Nephron progenitor cell (in vitro differentiated cells): ENCODE measurements around the gene LIN7A.
"Not testable (repeated sequence)": the region's sequence is repeated elsewhere in the genome, so short reads cannot be mapped to it uniquely, and the experiment has no call there.

ENCODE experiments used
- DNase-seq: peaks from one replicate; pipeline ENCODE4 v3.0.0; 2021
- H3K27ac Mint-ChIP-seq: 2 replicates; pipeline ENCODE4 v1.8.0; 2021; ENCODE audit warnings: mild to moderate bottlenecking, moderate library complexity, mixed read lengths
- H3K27me3 Mint-ChIP-seq: 2 replicates; pipeline ENCODE4 v1.8.0; 2021; ENCODE audit warnings: mild to moderate bottlenecking, low read depth, mixed read lengths; ENCODE audit not compliant: poor library complexity
- H3K36me3 Mint-ChIP-seq: 2 replicates; pipeline ENCODE4 v1.8.0; 2021; ENCODE audit warnings: low read depth, mixed read lengths
- H3K4me1 Mint-ChIP-seq: 2 replicates; pipeline ENCODE4 v1.8.0; 2021; ENCODE audit warnings: mixed read lengths
- H3K4me3 Mint-ChIP-seq: 2 replicates; pipeline ENCODE4 v1.8.0; 2021; ENCODE audit warnings: mild to moderate bottlenecking, moderate library complexity, mixed read lengths
- H3K9me3 Mint-ChIP-seq: 2 replicates; pipeline ENCODE4 v1.8.0; 2021; ENCODE audit warnings: mild to moderate bottlenecking, moderate library complexity, mixed read lengths
- TF ChIP-seq, protein P1 (sequence below): fragments of 200-600 bp; sonication (generic); IDR thresholded peaks from 2 replicates; pipeline ENCODE4 v1.5.0; 2021; ENCODE audit warnings: antibody characterized with exemption

The LIN7A gene

DNA sequence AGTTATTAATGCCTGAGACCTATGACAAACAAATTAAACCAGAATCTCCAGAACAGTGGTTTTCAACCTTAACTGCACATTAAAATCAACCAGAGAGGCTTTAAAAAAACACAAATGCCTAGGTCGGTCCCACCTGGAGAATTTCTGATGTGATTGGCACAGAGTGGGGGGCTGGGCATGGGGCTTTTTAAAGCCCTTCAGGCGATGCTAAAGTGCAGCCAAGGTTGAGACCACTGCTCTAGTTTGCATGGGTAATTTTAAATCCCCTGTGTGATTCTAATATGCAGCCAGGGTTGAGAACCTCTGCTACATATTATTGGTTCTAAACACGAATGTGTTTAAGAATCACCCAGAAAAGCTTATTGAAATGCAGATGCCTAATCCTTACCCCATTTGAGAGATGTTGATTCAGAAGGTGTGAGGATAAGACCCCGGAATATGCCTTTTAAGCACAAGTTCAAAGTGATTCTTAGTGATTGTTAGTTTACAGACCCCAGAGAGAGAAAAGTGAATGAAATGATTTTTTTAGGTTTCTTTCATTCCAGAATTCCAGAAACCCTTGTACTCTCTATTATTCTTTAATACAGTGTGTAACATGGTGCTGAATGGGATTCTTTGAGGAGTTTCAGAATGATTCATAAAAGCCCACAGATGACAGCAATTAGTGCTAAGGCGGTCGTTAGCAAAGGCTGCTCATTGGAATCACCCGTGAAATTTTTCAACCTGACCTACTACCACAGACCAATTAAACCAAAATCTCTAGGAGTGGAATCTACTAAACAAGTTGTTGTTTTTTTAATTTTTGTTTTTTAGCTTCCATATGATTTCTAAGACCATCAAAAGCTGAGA is 44.9 kb downstream of the LIN7A start:
- H3K27me3 Mint-ChIP-seq = no peaks in the 10 kb centered on the region
- TF ChIP-seq, protein P1, sequence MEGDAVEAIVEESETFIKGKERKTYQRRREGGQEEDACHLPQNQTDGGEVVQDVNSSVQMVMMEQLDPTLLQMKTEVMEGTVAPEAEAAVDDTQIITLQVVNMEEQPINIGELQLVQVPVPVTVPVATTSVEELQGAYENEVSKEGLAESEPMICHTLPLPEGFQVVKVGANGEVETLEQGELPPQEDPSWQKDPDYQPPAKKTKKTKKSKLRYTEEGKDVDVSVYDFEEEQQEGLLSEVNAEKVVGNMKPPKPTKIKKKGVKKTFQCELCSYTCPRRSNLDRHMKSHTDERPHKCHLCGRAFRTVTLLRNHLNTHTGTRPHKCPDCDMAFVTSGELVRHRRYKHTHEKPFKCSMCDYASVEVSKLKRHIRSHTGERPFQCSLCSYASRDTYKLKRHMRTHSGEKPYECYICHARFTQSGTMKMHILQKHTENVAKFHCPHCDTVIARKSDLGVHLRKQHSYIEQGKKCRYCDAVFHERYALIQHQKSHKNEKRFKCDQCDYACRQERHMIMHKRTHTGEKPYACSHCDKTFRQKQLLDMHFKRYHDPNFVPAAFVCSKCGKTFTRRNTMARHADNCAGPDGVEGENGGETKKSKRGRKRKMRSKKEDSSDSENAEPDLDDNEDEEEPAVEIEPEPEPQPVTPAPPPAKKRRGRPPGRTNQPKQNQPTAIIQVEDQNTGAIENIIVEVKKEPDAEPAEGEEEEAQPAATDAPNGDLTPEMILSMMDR = no peak
- no peak overlapping the region for H3K4me3 Mint-ChIP-seq
- H3K4me1 Mint-ChIP-seq = peaks cover 4% of the 10 kb centered on the region
- no peak for DNase-seq
- H3K36me3 Mint-ChIP-seq = no peaks in the 10 kb centered on the region
- no peak overlapping the region for H3K27ac Mint-ChIP-seq
- no peaks in the 10 kb centered on the region for H3K9me3 Mint-ChIP-seq

DNA sequence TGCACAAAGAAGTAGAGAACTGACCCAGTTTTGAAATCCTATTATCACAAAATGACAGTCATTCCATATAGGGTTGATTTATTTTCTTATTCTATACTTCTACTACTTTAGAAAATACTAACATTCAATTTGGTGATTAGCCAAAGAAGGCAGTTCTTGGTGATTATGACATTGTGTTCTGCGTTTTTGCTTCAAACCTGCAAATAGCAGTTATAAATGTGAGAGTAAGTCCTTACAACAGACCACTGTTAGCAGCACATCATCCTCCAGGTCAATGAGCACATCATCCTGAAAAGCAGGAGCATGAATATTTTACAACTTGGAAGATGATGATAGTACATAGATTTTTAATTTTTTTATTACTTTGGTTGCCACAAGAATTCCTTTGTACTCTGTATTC is 53.1 kb downstream of the LIN7A start:
- TF ChIP-seq, protein P1 = no peak
- no peak overlapping the region for H3K4me3 Mint-ChIP-seq
- H3K27ac Mint-ChIP-seq = no peak overlapping the region

DNA sequence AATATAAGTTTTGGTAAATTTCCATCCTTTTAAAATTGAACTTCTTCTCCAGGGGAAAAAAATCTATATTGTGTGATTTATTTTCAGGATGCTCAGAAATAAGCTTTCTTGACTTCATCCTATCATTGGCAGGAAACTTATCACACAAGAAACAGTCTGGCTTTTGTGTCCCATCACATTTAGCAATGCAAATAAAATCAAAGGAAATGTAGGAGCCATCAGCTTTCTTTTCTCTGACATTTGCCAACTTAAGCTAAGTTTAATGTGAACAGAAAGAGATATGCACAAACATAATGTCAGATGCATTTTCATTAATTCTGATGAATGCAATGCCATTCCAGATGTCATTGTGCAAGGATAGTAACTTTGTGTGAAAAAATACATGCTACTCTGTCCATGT is 56.6 kb downstream of the LIN7A start:
- Mint-ChIP-seq H3K36me3 (no peaks in the 10 kb centered on the region), H3K4me1 (no peaks in the 10 kb centered on the region), H3K9me3 (no peaks in the 10 kb centered on the region), H3K27me3 (no peaks in the 10 kb centered on the region), H3K4me3 (no peak overlapping the region), H3K27ac (no peak overlapping the region)
- TF ChIP-seq, protein P1 = no peak
- DNase-seq = no peak

More for the DNA sequence above, 53.1 kb downstream of the LIN7A start:
- no peaks in the 10 kb centered on the region for H3K27me3 Mint-ChIP-seq
- H3K36me3 Mint-ChIP-seq = no peaks in the 10 kb centered on the region
- no peak for DNase-seq
- H3K4me1 Mint-ChIP-seq = no peaks in the 10 kb centered on the region
- no peaks in the 10 kb centered on the region for H3K9me3 Mint-ChIP-seq

DNA sequence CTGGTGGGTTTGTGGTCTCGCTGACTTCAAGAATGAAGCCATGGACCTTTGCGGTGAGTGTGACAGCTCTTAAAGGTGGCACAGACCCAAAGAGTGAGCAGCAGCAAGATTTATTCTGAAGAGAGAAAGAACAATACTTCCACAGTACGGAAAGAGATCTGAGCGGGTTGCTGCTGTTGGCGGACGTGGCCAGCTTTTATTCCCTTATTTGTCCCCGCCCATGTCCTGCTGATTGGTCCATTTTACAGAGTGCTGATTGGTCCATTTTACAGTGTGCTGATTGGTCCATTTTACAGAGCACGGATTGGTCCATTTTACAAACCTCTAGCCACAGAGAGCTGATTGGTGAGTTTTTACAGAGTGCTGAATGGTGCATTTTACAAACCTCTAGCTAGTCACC is 59.3 kb downstream of the LIN7A start:
- not testable (repeated sequence) for H3K36me3 Mint-ChIP-seq, H3K4me3 Mint-ChIP-seq, H3K27ac Mint-ChIP-seq, H3K27me3 Mint-ChIP-seq, DNase-seq, H3K9me3 Mint-ChIP-seq, H3K4me1 Mint-ChIP-seq

DNA sequence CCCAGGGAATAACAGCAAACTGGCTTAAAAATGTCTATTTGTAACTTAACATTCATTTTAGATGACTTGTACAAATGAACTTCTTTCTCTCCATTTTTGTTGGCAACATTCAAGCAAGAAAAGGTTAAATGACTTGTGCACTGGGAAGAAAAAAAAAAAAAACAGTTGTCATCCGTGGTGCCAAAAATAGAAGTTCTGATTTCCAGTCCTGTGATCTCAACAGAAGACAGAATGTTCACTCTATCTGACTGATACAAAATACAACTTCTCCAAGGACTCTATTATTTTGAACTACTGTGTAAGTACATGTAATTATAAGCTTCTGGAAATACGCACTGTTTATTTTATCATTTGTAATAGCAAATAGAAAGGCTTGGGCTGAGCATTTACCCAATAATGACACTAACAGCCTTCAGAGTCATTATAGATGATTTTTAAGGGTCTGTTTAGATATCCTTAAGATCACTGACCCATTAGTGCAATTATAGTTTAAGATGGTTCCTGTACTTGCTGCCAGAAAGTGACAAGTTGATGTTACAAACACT is 59.9 kb downstream of the LIN7A start:
- H3K4me3 Mint-ChIP-seq = no peak overlapping the region
- H3K27ac Mint-ChIP-seq = no peak overlapping the region
- no peaks in the 10 kb centered on the region for H3K27me3 Mint-ChIP-seq
- no peaks in the 10 kb centered on the region for H3K36me3 Mint-ChIP-seq
- no peaks in the 10 kb centered on the region for H3K9me3 Mint-ChIP-seq
- TF ChIP-seq, protein P1 = no peak
- no peak for DNase-seq
- H3K4me1 Mint-ChIP-seq = no peaks in the 10 kb centered on the region

DNA sequence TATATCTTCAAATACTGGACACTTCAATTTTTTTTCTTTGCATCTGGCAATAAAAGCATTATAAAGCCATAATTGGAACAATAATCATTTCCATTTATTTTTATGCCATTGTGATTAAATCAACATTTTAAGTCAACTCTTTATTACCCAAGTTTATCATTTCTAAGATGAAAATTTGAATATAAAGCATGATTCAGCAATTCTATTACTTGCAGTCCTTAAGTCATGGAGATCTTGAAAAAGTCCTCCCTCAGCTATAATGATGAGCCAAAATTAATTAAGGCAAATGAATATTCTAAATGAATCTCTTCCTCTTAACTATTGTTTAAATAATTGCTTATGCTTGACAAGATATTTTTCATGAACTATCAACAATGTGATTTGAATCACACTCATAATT is 65.7 kb downstream of the LIN7A start:
- DNase-seq = no peak
- Mint-ChIP-seq H3K9me3 (no peaks in the 10 kb centered on the region), H3K4me3 (no peak overlapping the region), H3K36me3 (no peaks in the 10 kb centered on the region), H3K27ac (no peak overlapping the region), H3K4me1 (no peaks in the 10 kb centered on the region), H3K27me3 (no peaks in the 10 kb centered on the region)
- TF ChIP-seq, protein P1 = no peak
